Breast epithelium (tissue), 4 donors: ENCODE measurements around the gene POLDIP2. TPM values are rescaled to one million over a fixed set of nuclear protein-coding genes. Genes with fewer than 3 reads are reported as not detected.
A peak's percentile ranks its signal among the peaks of the same experiment; 100 is the strongest.

Source experiments
- DNase-seq, 2 donors: peaks; one replicate each; pipeline ENCODE4 v3.0.0-alpha.2; 2019; ENCODE audit warnings: low spot score in 2 of 2
- H3K27ac ChIP-seq, 2 donors: fragments of 200-600 bp; sonication (generic) in 1 of 2; one replicate each; pipeline ENCODE4 v1.5.1; 2016 to 2019; ENCODE audit warnings: mild to moderate bottlenecking in 1 of 2
- H3K27me3 ChIP-seq, 2 donors: fragments of 200-600 bp; sonication (generic) in 1 of 2; one replicate each; pipeline versions ENCODE4 v1.5.1 to v1.6.0; 2017 to 2019; ENCODE audit warnings: control low read depth in 1 of 2, mild to moderate bottlenecking in 1 of 2
- H3K36me3 ChIP-seq: fragments of 200-600 bp; one replicate; pipeline ENCODE4 v1.5.1; 2019
- H3K4me1 ChIP-seq, 2 donors: fragments of 200-600 bp; sonication (generic); one replicate each; pipeline ENCODE4 v1.5.1; 2016 to 2019; ENCODE audit warnings: control low read depth in 1 of 2
- H3K4me3 ChIP-seq, 3 donors: fragments of 200-600 bp; sonication (generic); 1 replicate in 2 of 3; 2 replicates in 1 of 3; pipeline ENCODE4 v1.5.1; 2016 to 2019; ENCODE audit warnings: mild to moderate bottlenecking in 3 of 3, moderate library complexity in 2 of 3
- H3K9me3 ChIP-seq, 2 donors: fragments of 200-600 bp; sonication (generic) in 1 of 2; one replicate each; pipeline ENCODE4 v1.5.1; 2016 to 2019; ENCODE audit warnings: control low read depth in 1 of 2
- POLR2A ChIP-seq: fragments of 450-650 bp; IDR thresholded peaks from one replicate; pipeline ENCODE4 v1.6.1; 2016; ENCODE audit warnings: antibody characterized with exemption, mild to moderate bottlenecking, moderate library complexity
- POLR2AphosphoS5 ChIP-seq, 3 donors: sonication (generic); formaldehyde crosslinking; IDR thresholded peaks; one replicate each; pipeline ENCODE4 v1.6.1; 2017; ENCODE audit warnings: antibody characterized with exemption in 3 of 3
- intact Hi-C: fragments of 100-400 bp; cut with DNase I; formaldehyde crosslinking; loops from one replicate; pipeline ENCODE4 v1.15.1; 2023; ENCODE audit warnings: low total_unique reads
- total RNA-seq, 3 donors: library from RNA; depleted of rRNA; stranded (reverse); fragments of >200 nt; gene quantifications; one replicate each; pipeline ENCODE4 v1.1.0, GENCODE V29; 2016
- TF ChIP-seq, protein P1 (sequence below), 3 donors: fragments of 450-650 bp; IDR thresholded peaks; one replicate each; pipeline ENCODE4 v1.5.1; 2016 to 2017; ENCODE audit warnings: antibody characterized with exemption in 3 of 3, mild to moderate bottlenecking in 3 of 3, moderate library complexity in 3 of 3

The POLDIP2 gene
- total RNA-seq, 3 donors from 2014 or later: 64.5 to 85.0 (median 69.8) TPM

DNA sequence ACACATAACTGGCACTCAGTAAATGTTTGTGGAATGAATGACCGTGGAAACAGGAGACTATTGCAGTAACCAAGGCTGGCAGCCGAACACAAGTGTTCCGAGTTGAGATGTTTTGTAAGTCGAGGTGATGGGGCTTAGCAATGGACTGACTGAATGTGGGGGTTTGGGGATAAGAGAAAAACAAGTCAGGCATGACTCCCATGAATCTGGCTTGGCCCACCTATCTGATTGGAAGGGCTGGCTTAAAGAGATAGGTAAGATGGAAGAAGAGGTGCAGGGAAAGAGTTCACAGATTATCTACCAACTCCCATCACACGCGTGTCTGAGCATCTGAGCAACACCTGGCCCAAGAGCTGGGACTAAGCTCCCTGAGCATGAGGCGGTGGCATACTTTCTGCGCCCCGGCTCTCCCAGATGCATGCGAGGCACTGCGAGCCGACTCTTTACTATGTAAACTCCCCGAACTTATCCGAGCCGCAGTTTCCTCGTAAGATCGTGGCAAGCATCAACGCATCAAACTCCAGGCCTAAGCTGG, 22.6 kb downstream of the POLDIP2 start:
- DNase-seq: no peak
- Histone ChIP-seq H3K27me3 (no peaks in the 10 kb centered on the region), H3K4me3 (peak overlapping the region; percentile 84 to 93 (median 90)), H3K9me3 (no peaks in the 10 kb centered on the region), H3K4me1 (peaks cover 3 to 17% of the 10 kb centered on the region in 2 donors), H3K36me3 (no peaks in the 10 kb centered on the region), H3K27ac (peak overlapping the region; percentile 99)
- intact Hi-C loops: no loop called here
- TF ChIP-seq POLR2AphosphoS5 (IDR thresholded peaks at IDR 0.05): no peak
- TF ChIP-seq, protein P1, sequence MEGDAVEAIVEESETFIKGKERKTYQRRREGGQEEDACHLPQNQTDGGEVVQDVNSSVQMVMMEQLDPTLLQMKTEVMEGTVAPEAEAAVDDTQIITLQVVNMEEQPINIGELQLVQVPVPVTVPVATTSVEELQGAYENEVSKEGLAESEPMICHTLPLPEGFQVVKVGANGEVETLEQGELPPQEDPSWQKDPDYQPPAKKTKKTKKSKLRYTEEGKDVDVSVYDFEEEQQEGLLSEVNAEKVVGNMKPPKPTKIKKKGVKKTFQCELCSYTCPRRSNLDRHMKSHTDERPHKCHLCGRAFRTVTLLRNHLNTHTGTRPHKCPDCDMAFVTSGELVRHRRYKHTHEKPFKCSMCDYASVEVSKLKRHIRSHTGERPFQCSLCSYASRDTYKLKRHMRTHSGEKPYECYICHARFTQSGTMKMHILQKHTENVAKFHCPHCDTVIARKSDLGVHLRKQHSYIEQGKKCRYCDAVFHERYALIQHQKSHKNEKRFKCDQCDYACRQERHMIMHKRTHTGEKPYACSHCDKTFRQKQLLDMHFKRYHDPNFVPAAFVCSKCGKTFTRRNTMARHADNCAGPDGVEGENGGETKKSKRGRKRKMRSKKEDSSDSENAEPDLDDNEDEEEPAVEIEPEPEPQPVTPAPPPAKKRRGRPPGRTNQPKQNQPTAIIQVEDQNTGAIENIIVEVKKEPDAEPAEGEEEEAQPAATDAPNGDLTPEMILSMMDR (IDR thresholded peaks at IDR 0.05): no peak
- TF ChIP-seq POLR2A: no peak

DNA sequence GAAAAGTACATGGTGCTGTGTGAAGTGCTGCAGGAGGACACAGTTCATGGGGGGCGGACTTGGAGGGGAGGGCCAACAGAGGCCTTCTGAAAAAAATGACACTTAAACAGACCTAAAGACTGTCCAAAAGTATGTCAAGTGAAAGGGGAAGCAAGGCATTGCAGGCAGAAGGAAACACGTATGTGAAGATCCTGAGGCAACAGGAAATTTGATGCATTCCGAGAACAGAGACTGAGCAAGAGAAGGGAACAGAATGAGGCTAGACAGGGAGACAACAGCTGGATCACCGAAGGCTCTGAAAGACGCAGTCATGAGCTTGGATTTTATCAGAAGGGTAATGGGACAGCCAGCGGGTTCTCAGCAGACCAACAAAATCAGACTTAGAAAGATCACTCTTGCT, 23.2 kb downstream of the POLDIP2 start:
- H3K4me3 ChIP-seq: peak overlapping the region in 2 of 3 donors; percentile 84 to 93
- H3K27ac ChIP-seq: peak overlapping the region in 1 of 2 donors; percentile 99
- no peak for DNase-seq
- H3K9me3 ChIP-seq: no peaks in the 10 kb centered on the region
- H3K4me1 ChIP-seq: peaks cover 3 to 17% of the 10 kb centered on the region in 2 donors
- no peaks in the 10 kb centered on the region for H3K27me3 ChIP-seq
- peaks cover 4% of the 10 kb centered on the region for H3K36me3 ChIP-seq
- intact Hi-C loops: no loop called here
- TF ChIP-seq, protein P1 (IDR thresholded peaks at IDR 0.05): no peak
- TF ChIP-seq POLR2AphosphoS5 (IDR thresholded peaks at IDR 0.05) (no peak), POLR2A (no peak)

DNA sequence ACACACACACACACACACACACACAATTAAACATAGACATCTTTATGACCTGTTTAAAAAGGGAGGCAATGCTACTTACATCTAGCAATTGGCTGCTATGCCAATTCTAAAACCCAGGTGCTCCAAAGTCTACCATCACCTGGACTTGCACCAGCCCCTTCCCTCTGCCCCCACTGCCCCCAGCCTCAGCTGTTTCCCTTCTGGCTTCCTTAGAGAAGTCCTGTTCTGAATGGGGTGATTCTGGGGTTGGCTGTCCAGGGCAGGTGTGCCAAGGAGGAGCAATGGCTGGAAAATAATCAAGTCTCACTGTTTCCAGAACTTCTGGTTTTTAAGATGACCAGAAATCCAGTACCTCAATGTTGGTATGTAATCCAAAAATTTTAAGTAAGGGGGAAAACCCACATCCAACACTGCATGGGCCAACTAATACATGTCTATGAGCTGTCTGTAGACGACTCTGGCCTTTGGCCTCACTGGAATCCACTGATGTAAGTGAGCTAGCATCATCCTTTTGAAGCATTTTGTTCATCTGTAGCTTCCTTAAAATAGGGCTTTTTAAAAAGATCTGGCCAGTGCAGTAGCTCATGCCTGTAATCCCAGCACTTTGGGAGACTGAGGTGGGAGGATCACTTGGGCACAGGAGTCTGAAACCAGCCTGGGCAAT, 24.1 kb downstream of the POLDIP2 start:
- Histone ChIP-seq H3K27me3 (no peaks in the 10 kb centered on the region), H3K9me3 (no peaks in the 10 kb centered on the region), H3K27ac (no peak overlapping the region), H3K4me3 (no peak overlapping the region), H3K36me3 (peaks cover 5% of the 10 kb centered on the region), H3K4me1 (peaks cover 3 to 16% of the 10 kb centered on the region in 2 donors)
- TF ChIP-seq POLR2AphosphoS5 (IDR thresholded peaks at IDR 0.05): no peak
- TF ChIP-seq POLR2A: no peak
- TF ChIP-seq, protein P1 (IDR thresholded peaks at IDR 0.05): no peak
- DNase-seq: no peak
- intact Hi-C loops: no loop called here

DNA sequence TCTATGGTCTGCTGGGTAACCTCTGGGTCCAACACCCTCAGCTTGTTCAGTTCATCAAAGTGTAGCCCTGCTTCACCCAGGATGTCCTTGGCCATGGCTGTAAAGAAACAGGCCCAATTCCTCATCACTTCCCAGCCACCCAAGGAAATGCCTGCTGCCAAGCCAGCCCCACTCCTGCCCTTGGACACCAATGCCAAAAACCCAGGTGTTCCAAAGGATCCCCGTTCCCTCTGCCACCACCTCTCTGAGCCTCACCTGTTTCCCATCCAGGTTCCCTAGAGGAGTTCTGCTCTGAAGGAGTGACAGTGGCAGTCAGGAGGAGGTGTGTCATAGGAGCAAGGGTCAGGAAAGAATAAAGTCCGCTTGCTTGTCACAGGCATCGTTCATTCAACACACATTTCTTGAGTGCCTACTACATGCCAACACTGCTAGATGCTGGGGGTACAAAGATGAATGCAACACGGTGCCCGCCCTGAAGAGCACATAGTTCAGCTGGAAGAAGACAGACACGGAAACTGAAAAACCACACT, 25.4 kb downstream of the POLDIP2 start:
- H3K27me3 ChIP-seq: no peaks in the 10 kb centered on the region
- intact Hi-C loops: no loop called here
- DNase-seq: no peak
- peaks cover 5% of the 10 kb centered on the region for H3K36me3 ChIP-seq
- no peak overlapping the region for H3K4me3 ChIP-seq
- no peak overlapping the region for H3K27ac ChIP-seq
- TF ChIP-seq POLR2A: no peak
- no peak for TF ChIP-seq POLR2AphosphoS5 (IDR thresholded peaks at IDR 0.05)
- TF ChIP-seq, protein P1 (IDR thresholded peaks at IDR 0.05): no peak
- H3K4me1 ChIP-seq: peaks cover 3 to 11% of the 10 kb centered on the region in 2 donors
- H3K9me3 ChIP-seq: no peaks in the 10 kb centered on the region

DNA sequence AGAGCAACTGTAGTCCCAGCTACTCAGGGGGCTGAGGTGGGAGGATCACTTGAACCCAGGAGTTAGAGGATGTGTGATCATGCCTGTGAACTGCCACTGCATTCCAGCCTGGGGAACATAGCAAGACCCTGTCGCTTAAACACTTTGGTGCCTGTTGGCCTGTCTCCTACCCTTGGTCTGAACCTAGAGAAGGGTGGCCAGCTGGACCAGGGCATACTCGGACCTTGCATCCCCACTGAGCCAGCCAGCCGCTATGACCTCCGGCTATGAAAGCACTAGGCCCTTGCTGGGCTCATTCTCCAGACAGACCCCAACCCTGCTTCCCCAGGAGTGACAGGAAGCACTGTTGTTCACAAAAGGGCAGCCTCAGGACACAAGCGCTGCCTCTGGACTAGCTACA, 26.7 kb downstream of the POLDIP2 start:
- H3K4me3 ChIP-seq: no peak overlapping the region
- H3K4me1 ChIP-seq: peaks cover 3 to 11% of the 10 kb centered on the region in 2 donors
- no peak overlapping the region for H3K27ac ChIP-seq
- peaks cover 5% of the 10 kb centered on the region for H3K36me3 ChIP-seq
- TF ChIP-seq POLR2AphosphoS5 (IDR thresholded peaks at IDR 0.05) (no peak), POLR2A (no peak)
- TF ChIP-seq, protein P1 (IDR thresholded peaks at IDR 0.05): no peak
- DNase-seq: no peak
- intact Hi-C loops: no loop called here
- H3K27me3 ChIP-seq: no peaks in the 10 kb centered on the region
- H3K9me3 ChIP-seq: no peaks in the 10 kb centered on the region
